Stimulated activated CD8-positive, alpha-beta memory T cell treated with anti-CD3 and anti-CD28 coated beads, Interleukin-7, amount 100 ng/mL, for 4 hours (primary cell): Measurements from ENCODE around the gene SYNPO2.
A peak's percentile ranks its signal among the peaks of the same experiment; 100 is the strongest.
"Not testable (repeated sequence)": the region's sequence is repeated elsewhere in the genome, so short reads cannot be mapped to it uniquely, and the experiment has no call there.

ENCODE experiments used
- DNase-seq, 2 donors: peaks; one replicate each; pipeline ENCODE4 v3.0.0-alpha.2; 2020; ENCODE audit warnings: low read depth in 2 of 2

Gene SYNPO2

GRCh38 chr4:118888666-118889311, at the start of gene SYNPO2:
Gene SYNPO2 (plus strand): TSS chr4:118888854. CDS start chr4:118889037, 183 bp downstream.
- no peak for DNase-seq

- no peak for DNase-seq
Measured at GRCh38 chr4:118839221-118839927, 49.3 kb upstream of the SYNPO2 start.

GRCh38 chr4:118842055-118842454, 46.6 kb upstream of the SYNPO2 start:
- no peak for DNase-seq

- no peak for DNase-seq
Measured at GRCh38 chr4:118843237-118843636, 45.4 kb upstream of the SYNPO2 start.

- DNase-seq = no peak
Measured at GRCh38 chr4:118845552-118846050, 43.1 kb upstream of the SYNPO2 start.

- no peak for DNase-seq
Measured at GRCh38 chr4:118846979-118847378, 41.7 kb upstream of the SYNPO2 start.

- DNase-seq = no peak
Measured at GRCh38 chr4:118848242-118848641, 40.4 kb upstream of the SYNPO2 start.

- DNase-seq = no peak
Measured at GRCh38 chr4:118848901-118849300, 39.8 kb upstream of the SYNPO2 start.

- DNase-seq = no peak
Measured at GRCh38 chr4:118849867-118850487, 38.7 kb upstream of the SYNPO2 start.

GRCh38 chr4:118850488-118851173, 38.0 kb upstream of the SYNPO2 start:
- peak; percentile 3 to 12 for DNase-seq

GRCh38 chr4:118857760-118858159, 30.9 kb upstream of the SYNPO2 start:
- no peak for DNase-seq

GRCh38 chr4:118858779-118859178, 29.9 kb upstream of the SYNPO2 start:
- no peak for DNase-seq

GRCh38 chr4:118865091-118865708, 23.5 kb upstream of the SYNPO2 start:
- no peak for DNase-seq

- no peak for DNase-seq
Measured at GRCh38 chr4:118866442-118866841, 22.2 kb upstream of the SYNPO2 start.

GRCh38 chr4:118867311-118868067, 21.2 kb upstream of the SYNPO2 start:
- DNase-seq = no peak

GRCh38 chr4:118869808-118870342, 18.8 kb upstream of the SYNPO2 start:
- DNase-seq = no peak

- no peak for DNase-seq
Measured at GRCh38 chr4:118872181-118872580, 16.5 kb upstream of the SYNPO2 start.

GRCh38 chr4:118877797-118878196, 10.9 kb upstream of the SYNPO2 start:
- no peak for DNase-seq

- DNase-seq = not testable (repeated sequence)
Measured at GRCh38 chr4:118878507-118878906, 10.1 kb upstream of the SYNPO2 start.

GRCh38 chr4:118879409-118879808, 9.2 kb upstream of the SYNPO2 start:
- no peak for DNase-seq
